KMS-11 (cell line): Measurements from ENCODE around the gene TMEM128.
A peak's percentile ranks its signal among the peaks of the same experiment; 100 is the strongest.
"Not testable (repeated sequence)": the region's sequence is repeated elsewhere in the genome, so short reads cannot be mapped to it uniquely, and the experiment has no call there.

Experiments used
- H2AFZ ChIP-seq: fragments of 200-600 bp; sonication (generic); 2 replicates; pipeline ENCODE4 v1.6.1; 2016; ENCODE audit warnings: antibody characterized with exemption, mixed run types, low read depth
- H3K27ac ChIP-seq: fragments of 200-600 bp; sonication (generic); 2 replicates; pipeline ENCODE4 v1.6.1; 2016; ENCODE audit warnings: mild to moderate bottlenecking, mixed run types
- H3K27me3 ChIP-seq: fragments of 200-600 bp; sonication (generic); 2 replicates; pipeline ENCODE4 v1.6.1; 2017; ENCODE audit warnings: mild to moderate bottlenecking, low read depth, mixed run types, moderate library complexity; ENCODE audit not compliant: insufficient read depth
- H3K36me3 ChIP-seq: fragments of 200-600 bp; sonication (generic); 2 replicates; pipeline ENCODE4 v1.6.1; 2017; ENCODE audit warnings: mild to moderate bottlenecking, mixed run types; ENCODE audit not compliant: insufficient read depth
- H3K4me1 ChIP-seq: fragments of 200-600 bp; sonication (generic); 2 replicates; pipeline ENCODE4 v1.6.1; 2016; ENCODE audit warnings: mild to moderate bottlenecking, low read depth, mixed run types; ENCODE audit not compliant: poor library complexity, severe bottlenecking
- H3K4me2 ChIP-seq: fragments of 200-600 bp; sonication (generic); 2 replicates; pipeline ENCODE4 v1.7.0; 2016; ENCODE audit warnings: mild to moderate bottlenecking, mixed run types
- H3K4me3 ChIP-seq: fragments of 200-600 bp; sonication (generic); IDR thresholded peaks from 2 replicates; pipeline ENCODE4 v1.6.1; 2017; ENCODE audit warnings: low read depth, low read length, mixed read lengths; ENCODE audit not compliant: insufficient read depth
- H3K79me2 ChIP-seq: fragments of 200-600 bp; sonication (generic); 2 replicates; pipeline ENCODE4 v1.6.1; 2016; ENCODE audit warnings: low read depth, mixed run types; ENCODE audit not compliant: insufficient read depth
- H3K9ac ChIP-seq: fragments of 200-600 bp; sonication (generic); 2 replicates; pipeline ENCODE4 v1.6.1; 2016; ENCODE audit warnings: mild to moderate bottlenecking, mixed run types
- H4K20me1 ChIP-seq: fragments of 200-600 bp; sonication (generic); 2 replicates; pipeline ENCODE4 v1.6.1; 2016; ENCODE audit warnings: mild to moderate bottlenecking, mixed run types; ENCODE audit not compliant: insufficient read depth
- TF ChIP-seq, protein P1 (sequence below): fragments of 200-600 bp; sonication (generic); conservative IDR thresholded peaks from 2 replicates; pipeline ENCODE4 v1.6.1; 2017; ENCODE audit warnings: low read depth, mild to moderate bottlenecking, antibody characterized with exemption, low read length, moderate library complexity, mixed read lengths

The TMEM128 gene

DNA sequence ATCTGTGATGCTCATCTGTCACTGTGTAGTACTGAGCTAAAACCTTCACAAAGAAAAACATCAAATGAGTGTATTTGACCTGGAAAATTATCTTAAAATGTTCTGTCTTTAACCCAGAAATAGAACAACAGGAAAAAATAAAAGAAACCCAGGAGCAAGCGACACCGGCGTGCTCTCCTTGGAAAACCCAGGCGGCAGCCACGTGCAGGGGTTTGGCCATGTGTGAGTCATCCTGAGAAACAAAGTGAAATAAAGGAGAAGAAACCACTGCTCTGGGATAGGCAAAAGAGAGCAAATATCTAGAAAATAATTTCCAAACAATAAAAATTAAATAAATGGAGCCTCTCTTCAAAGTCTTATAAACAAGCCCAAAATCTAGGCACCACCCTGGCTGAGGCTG, 20.0 kb upstream of the TMEM128 start:
- Histone ChIP-seq H2AFZ (no peak overlapping the region), H3K36me3 (no peaks in the 10 kb centered on the region), H4K20me1 (no peaks in the 10 kb centered on the region), H3K9ac (no peak overlapping the region), H3K79me2 (no peaks in the 10 kb centered on the region), H3K27me3 (no peaks in the 10 kb centered on the region), H3K4me3 (no peak overlapping the region), H3K4me2 (no peak overlapping the region), H3K27ac (no peak overlapping the region), H3K4me1 (no peaks in the 10 kb centered on the region)
- TF ChIP-seq, protein P1, sequence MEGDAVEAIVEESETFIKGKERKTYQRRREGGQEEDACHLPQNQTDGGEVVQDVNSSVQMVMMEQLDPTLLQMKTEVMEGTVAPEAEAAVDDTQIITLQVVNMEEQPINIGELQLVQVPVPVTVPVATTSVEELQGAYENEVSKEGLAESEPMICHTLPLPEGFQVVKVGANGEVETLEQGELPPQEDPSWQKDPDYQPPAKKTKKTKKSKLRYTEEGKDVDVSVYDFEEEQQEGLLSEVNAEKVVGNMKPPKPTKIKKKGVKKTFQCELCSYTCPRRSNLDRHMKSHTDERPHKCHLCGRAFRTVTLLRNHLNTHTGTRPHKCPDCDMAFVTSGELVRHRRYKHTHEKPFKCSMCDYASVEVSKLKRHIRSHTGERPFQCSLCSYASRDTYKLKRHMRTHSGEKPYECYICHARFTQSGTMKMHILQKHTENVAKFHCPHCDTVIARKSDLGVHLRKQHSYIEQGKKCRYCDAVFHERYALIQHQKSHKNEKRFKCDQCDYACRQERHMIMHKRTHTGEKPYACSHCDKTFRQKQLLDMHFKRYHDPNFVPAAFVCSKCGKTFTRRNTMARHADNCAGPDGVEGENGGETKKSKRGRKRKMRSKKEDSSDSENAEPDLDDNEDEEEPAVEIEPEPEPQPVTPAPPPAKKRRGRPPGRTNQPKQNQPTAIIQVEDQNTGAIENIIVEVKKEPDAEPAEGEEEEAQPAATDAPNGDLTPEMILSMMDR = no peak

DNA sequence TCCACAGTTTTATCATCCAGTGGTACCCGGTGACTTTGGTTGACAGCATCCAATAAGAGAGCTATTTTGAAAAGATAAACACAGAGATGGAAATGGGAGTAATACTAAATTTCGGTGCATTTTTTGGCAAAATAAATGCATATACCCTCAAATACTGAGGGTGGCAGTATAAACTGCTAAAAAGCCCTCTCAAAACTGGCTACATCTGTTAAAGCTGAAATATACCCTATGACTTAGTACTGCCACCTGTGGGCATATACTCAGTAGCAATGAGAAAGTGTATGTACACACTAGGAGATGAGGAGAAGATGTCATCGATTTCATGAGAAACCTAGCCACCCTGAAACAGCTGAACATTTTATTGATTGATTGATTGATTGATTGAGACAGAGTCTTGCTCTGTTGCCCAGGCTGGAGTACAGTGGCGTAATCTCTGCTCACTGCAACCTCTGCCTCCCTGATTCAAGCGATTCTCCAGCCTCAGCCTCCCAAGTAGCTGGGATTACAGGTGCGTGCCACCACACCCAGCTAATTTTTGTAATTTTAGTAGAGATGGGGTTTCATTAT, 12.2 kb upstream of the TMEM128 start:
- Histone ChIP-seq H3K9ac (no peak overlapping the region), H3K36me3 (no peaks in the 10 kb centered on the region), H3K27ac (no peak overlapping the region), H3K4me1 (no peaks in the 10 kb centered on the region), H4K20me1 (no peaks in the 10 kb centered on the region), H3K79me2 (no peaks in the 10 kb centered on the region), H3K4me3 (no peak overlapping the region), H2AFZ (no peak overlapping the region), H3K4me2 (no peak overlapping the region), H3K27me3 (no peaks in the 10 kb centered on the region)
- TF ChIP-seq, protein P1 = peak; percentile 52

DNA sequence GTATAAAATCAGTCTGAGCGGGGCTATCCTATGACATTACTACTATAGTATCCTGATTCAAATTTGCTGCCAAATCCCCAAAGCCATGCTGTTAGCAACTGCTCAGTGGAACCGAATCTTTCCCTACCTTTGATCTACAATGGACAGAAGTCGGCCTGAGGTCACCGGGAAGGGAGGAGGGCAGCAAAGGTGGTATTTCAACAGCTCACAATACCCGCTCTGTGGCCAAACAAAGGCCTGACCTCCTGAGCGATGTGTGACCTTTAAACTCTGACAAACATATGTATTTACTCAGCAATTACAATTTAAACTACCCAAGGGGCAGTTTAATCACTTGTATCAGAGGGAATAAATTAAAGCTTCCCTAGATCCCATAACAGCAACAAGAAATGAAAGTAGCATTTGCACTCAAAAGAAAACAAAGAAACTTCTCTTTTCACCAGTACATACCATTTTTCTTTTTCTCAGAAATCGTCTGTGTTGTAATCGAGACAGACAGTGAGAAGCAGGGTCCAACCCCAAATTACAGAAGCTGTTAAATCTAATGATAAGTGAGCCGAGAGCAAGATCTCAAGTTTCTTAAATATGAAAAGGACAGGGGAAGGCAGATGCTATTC, 11.6 kb upstream of the TMEM128 start:
- Histone ChIP-seq H3K9ac (no peak overlapping the region), H2AFZ (no peak overlapping the region), H4K20me1 (no peaks in the 10 kb centered on the region), H3K4me2 (no peak overlapping the region), H3K79me2 (no peaks in the 10 kb centered on the region), H3K4me3 (no peak overlapping the region), H3K27ac (no peak overlapping the region), H3K36me3 (no peaks in the 10 kb centered on the region), H3K4me1 (no peaks in the 10 kb centered on the region), H3K27me3 (no peaks in the 10 kb centered on the region)
- TF ChIP-seq, protein P1 = no peak

DNA sequence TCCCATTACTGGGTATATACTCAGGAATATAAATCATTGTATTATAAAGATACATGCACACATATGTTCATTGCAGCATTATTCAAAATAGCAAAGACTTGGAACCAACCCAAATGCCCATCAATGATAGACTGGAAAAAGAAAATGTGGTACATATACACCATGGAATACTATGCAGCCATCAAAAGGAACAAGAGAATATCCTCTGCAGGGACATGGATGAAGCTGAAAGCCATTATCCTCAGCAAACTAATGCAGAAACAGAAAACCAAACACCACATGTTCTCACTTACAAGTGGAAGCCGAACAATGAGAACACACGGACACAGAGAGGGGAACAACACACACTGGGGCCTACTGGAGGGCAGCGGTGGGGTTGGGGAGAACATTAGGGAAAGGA, 9.7 kb upstream of the TMEM128 start:
- H3K9ac ChIP-seq, H3K4me2 ChIP-seq, H3K79me2 ChIP-seq, H3K27me3 ChIP-seq, H3K4me3 ChIP-seq, H3K4me1 ChIP-seq, H3K27ac ChIP-seq, H2AFZ ChIP-seq, H3K36me3 ChIP-seq, H4K20me1 ChIP-seq: not testable (repeated sequence)

DNA sequence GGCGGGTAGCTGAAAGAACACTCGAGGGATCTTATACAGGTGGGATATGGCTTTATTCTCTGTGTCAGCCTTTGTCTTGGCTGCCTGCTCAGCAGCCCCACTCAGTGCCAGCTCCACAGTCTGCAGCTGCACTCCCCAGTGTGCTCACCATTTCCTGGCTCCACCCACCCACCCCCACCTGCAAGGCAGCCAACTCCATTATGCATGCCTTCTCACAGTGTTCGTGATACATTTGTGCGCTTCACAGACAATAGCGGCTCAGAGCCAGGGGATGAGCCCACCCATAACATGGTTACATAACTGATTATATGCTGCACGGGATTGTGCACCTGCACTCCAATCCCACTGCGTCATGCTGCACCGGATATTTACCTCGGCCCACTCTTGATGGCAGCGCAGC, 8.8 kb upstream of the TMEM128 start:
- no peak overlapping the region for H3K9ac ChIP-seq
- TF ChIP-seq, protein P1 = no peak

More for the DNA sequence above, 8.8 kb upstream of the TMEM128 start:
- H4K20me1 ChIP-seq = no peaks in the 10 kb centered on the region
- no peaks in the 10 kb centered on the region for H3K79me2 ChIP-seq
- no peak overlapping the region for H2AFZ ChIP-seq
- no peak overlapping the region for H3K4me3 ChIP-seq
- no peaks in the 10 kb centered on the region for H3K4me1 ChIP-seq
- H3K27ac ChIP-seq = no peak overlapping the region
- H3K4me2 ChIP-seq = no peak overlapping the region
- H3K27me3 ChIP-seq = no peaks in the 10 kb centered on the region
- no peaks in the 10 kb centered on the region for H3K36me3 ChIP-seq
